Suprapubic skin (tissue), 4 donors: ENCODE results near the gene BTBD7. TPM values are rescaled to one million over a fixed set of nuclear protein-coding genes. Genes with fewer than 3 reads are reported as not detected.

ENCODE experiments used
- DNase-seq, 2 donors: peaks; one replicate each; pipeline ENCODE4 v3.0.0-alpha.2; 2019; ENCODE audit warnings: low spot score in 2 of 2
- H3K27ac ChIP-seq: fragments of 200-600 bp; sonication (generic); one replicate; pipeline ENCODE4 v1.5.1; 2019
- H3K27me3 ChIP-seq: fragments of 200-600 bp; sonication (generic); one replicate; pipeline ENCODE4 v1.5.1; 2019
- H3K36me3 ChIP-seq: fragments of 200-600 bp; sonication (generic); one replicate; pipeline ENCODE4 v1.5.1; 2019
- H3K4me1 ChIP-seq: fragments of 200-600 bp; sonication (generic); one replicate; pipeline ENCODE4 v1.5.1; 2019
- H3K4me3 ChIP-seq: fragments of 200-600 bp; sonication (generic); one replicate; pipeline ENCODE4 v1.5.1; 2019; ENCODE audit warnings: mild to moderate bottlenecking
- H3K9me3 ChIP-seq: fragments of 200-600 bp; sonication (generic); one replicate; pipeline ENCODE4 v1.5.1; 2019
- CTCF ChIP-seq, 2 donors: fragments of 200-600 bp in 1 of 2; fragments of 450-650 bp in 1 of 2; sonication (generic) in 1 of 2; IDR thresholded peaks; one replicate each; pipeline ENCODE4 v1.5.1; 2016 to 2019; ENCODE audit warnings: antibody characterized with exemption in 2 of 2, mild to moderate bottlenecking in 1 of 2, moderate library complexity in 1 of 2
- EP300 ChIP-seq: sonication (generic); formaldehyde crosslinking; IDR thresholded peaks from one replicate; pipeline ENCODE4 v1.6.1; 2017; ENCODE audit warnings: antibody characterized with exemption
- POLR2A ChIP-seq, 2 donors: fragments of 450-650 bp; IDR thresholded peaks; one replicate each; pipeline ENCODE4 v1.6.1; 2017; ENCODE audit warnings: antibody characterized with exemption in 2 of 2, mild to moderate bottlenecking in 2 of 2, moderate library complexity in 2 of 2
- POLR2AphosphoS5 ChIP-seq, 3 donors: sonication (generic); formaldehyde crosslinking; IDR thresholded peaks; one replicate each; pipeline ENCODE4 v1.6.1; 2017; ENCODE audit warnings: antibody characterized with exemption in 3 of 3
- WGBS: methylation state at CpG from one replicate; pipeline ENCODE4 v1.1.5; 2018; 5-methylcytosine and 5-hydroxymethylcytosine counted together
- total RNA-seq, 4 donors: library from RNA; depleted of rRNA; stranded (reverse); fragments of >200 nt; gene quantifications; one replicate each; pipeline ENCODE4 v1.1.0, GENCODE V29; 2016

Gene BTBD7
- total RNA-seq, 4 donors from 2014 or later: 18.8 to 27.0 (median 23.6) TPM

- Histone ChIP-seq H3K27me3 (no peaks in the 10 kb centered on the region), H3K9me3 (no peaks in the 10 kb centered on the region), H3K4me3 (peak overlapping the region; percentile 42), H3K36me3 (peaks cover 20% of the 10 kb centered on the region), H3K4me1 (peaks cover 7% of the 10 kb centered on the region), H3K27ac (no peak overlapping the region)
- 84% methylated on average over 11 of the region's 17 CpGs for WGBS
- no peak for DNase-seq
- no peak for TF ChIP-seq POLR2AphosphoS5 (IDR thresholded peaks at IDR 0.05)
Observed at GRCh38 chr14:93232159-93232558, 100.7 kb downstream of the BTBD7 start.

GRCh38 chr14:93231129-93231979 lies 101.5 kb downstream of the BTBD7 start:
- peak overlapping the region; percentile 42 for H3K4me3 ChIP-seq
- H3K9me3 ChIP-seq: no peaks in the 10 kb centered on the region
- H3K27me3 ChIP-seq: no peaks in the 10 kb centered on the region
- peaks cover 7% of the 10 kb centered on the region for H3K4me1 ChIP-seq
- TF ChIP-seq EP300: no peak
- no peak for TF ChIP-seq POLR2AphosphoS5 (IDR thresholded peaks at IDR 0.05)
- no peak for TF ChIP-seq CTCF (IDR thresholded peaks at IDR 0.05)
- TF ChIP-seq POLR2A (IDR thresholded peaks at IDR 0.05): no peak
- no peak for DNase-seq
- no peak overlapping the region for H3K27ac ChIP-seq
- peaks cover 27% of the 10 kb centered on the region for H3K36me3 ChIP-seq
- 56% methylated on average over 18 of the region's 39 CpGs for WGBS

- Histone ChIP-seq H3K36me3 (peaks cover 35% of the 10 kb centered on the region), H3K4me1 (peaks cover 7% of the 10 kb centered on the region), H3K27ac (no peak overlapping the region), H3K4me3 (no peak overlapping the region), H3K27me3 (no peaks in the 10 kb centered on the region), H3K9me3 (no peaks in the 10 kb centered on the region)
- no peak for DNase-seq
- WGBS: 96% methylated on average over 16 of the region's 16 CpGs
- TF ChIP-seq CTCF (IDR thresholded peaks at IDR 0.05): no peak
Observed at GRCh38 chr14:93230539-93230938, 102.3 kb downstream of the BTBD7 start.

- H3K36me3 ChIP-seq: peaks cover 54% of the 10 kb centered on the region
- H3K9me3 ChIP-seq: no peaks in the 10 kb centered on the region
- no peak for DNase-seq
- H3K27me3 ChIP-seq: no peaks in the 10 kb centered on the region
- H3K27ac ChIP-seq: no peak overlapping the region
- H3K4me1 ChIP-seq: peaks cover 7% of the 10 kb centered on the region
- H3K4me3 ChIP-seq: no peak overlapping the region
- no peak for TF ChIP-seq EP300
- no peak for TF ChIP-seq POLR2AphosphoS5 (IDR thresholded peaks at IDR 0.05)
- no peak for TF ChIP-seq CTCF (IDR thresholded peaks at IDR 0.05)
- no peak for TF ChIP-seq POLR2A (IDR thresholded peaks at IDR 0.05)
- WGBS: 98% methylated on average over 8 of the region's 8 CpGs
Observed at GRCh38 chr14:93228550-93228949, 104.3 kb downstream of the BTBD7 start.

GRCh38 chr14:93223565-93223964 lies 109.3 kb downstream of the BTBD7 start:
- peaks cover 92% of the 10 kb centered on the region for H3K36me3 ChIP-seq
- WGBS: 96% methylated on average over 20 of the region's 27 CpGs

More at GRCh38 chr14:93223565-93223964, 109.3 kb downstream of the BTBD7 start:
- no peak overlapping the region for H3K27ac ChIP-seq
- DNase-seq: no peak
- no peaks in the 10 kb centered on the region for H3K4me1 ChIP-seq
- H3K9me3 ChIP-seq: no peaks in the 10 kb centered on the region
- no peaks in the 10 kb centered on the region for H3K27me3 ChIP-seq
- H3K4me3 ChIP-seq: no peak overlapping the region
- TF ChIP-seq EP300 (no peak), POLR2AphosphoS5 (IDR thresholded peaks at IDR 0.05) (no peak), CTCF (IDR thresholded peaks at IDR 0.05) (no peak), POLR2A (IDR thresholded peaks at IDR 0.05) (no peak)
